C4-2B (cell line): ENCODE results near the gene PLK5.
"Not testable (repeated sequence)": the region's sequence is repeated elsewhere in the genome, so short reads cannot be mapped to it uniquely, and the experiment has no call there.

Experiments
- H3K27ac ChIP-seq: fragments of 450-650 bp; 2 replicates; pipeline ENCODE4 v1.5.1; 2017
- CTCF ChIP-seq: fragments of 450-650 bp; conservative IDR thresholded peaks from 2 replicates; pipeline ENCODE4 v1.5.1; 2017; ENCODE audit warnings: mild to moderate bottlenecking
- ZFX ChIP-seq: fragments of 450-650 bp; IDR thresholded peaks from 2 replicates; pipeline ENCODE4 v1.6.1; 2017

PLK5 gene

GRCh38 chr19:1526979-1527649 lies 3.2 kb downstream of the PLK5 start:
- TF ChIP-seq ZFX (no peak), CTCF (no peak)
- H3K27ac ChIP-seq: no peak overlapping the region

GRCh38 chr19:1527650-1528309 lies 3.9 kb downstream of the PLK5 start:
- no peak overlapping the region for H3K27ac ChIP-seq
- no peak for TF ChIP-seq CTCF
- TF ChIP-seq ZFX: no peak

DNA sequence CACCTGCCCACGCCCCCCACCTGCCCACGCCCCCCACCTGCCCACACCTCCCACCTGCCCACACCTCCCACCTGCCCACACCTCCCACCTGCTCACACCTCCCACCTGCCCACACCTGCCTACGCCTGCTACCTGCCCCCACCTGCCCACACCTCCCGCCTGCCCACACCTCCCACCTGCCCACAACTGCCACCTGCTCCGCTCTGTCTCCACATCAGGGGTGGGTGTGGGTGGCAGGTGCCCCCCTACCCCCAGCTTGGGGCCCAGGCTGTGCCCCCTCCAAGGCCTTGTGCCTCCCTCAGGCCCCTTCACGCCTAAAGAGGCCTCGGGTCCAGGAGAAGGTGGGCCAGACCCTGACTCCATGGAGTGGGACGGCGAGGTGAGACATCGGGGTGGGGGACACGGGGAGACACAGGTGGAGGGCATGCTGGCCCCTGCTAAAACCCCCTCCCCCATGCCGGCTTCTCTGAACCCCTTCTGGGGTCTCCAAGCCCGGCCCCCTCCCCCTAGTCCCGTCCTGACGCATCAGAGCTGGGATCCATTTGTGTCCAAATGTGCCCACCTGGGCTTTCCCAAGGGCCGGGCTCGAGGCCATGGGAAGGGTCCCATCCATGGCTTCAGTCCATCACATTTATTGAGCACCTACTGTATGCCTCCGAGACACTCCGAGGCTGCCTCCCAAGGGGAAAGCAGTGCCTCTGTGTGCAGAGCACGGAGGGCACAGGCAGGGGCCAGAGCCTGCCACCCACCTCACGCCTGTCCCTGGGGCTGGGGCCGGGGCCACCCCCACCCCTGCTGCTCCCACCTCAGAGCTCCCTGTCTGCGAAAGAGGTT lies 4.9 kb downstream of the PLK5 start:
- TF ChIP-seq CTCF: no peak
- no peak for TF ChIP-seq ZFX
- no peak overlapping the region for H3K27ac ChIP-seq

GRCh38 chr19:1529430-1529816 lies 5.5 kb downstream of the PLK5 start:
- TF ChIP-seq ZFX: no peak
- TF ChIP-seq CTCF: no peak
- H3K27ac ChIP-seq: no peak overlapping the region

GRCh38 chr19:1530856-1531255 lies 7.0 kb downstream of the PLK5 start:
- not testable (repeated sequence) for H3K27ac ChIP-seq

GRCh38 chr19:1531587-1531986 lies 7.7 kb downstream of the PLK5 start:
- H3K27ac ChIP-seq: no peak overlapping the region
- no peak for TF ChIP-seq ZFX
- TF ChIP-seq CTCF: no peak

- no peak overlapping the region for H3K27ac ChIP-seq
- TF ChIP-seq ZFX (no peak), CTCF (no peak)
These were observed 8.1 kb downstream of the PLK5 start for GRCh38 chr19:1532003-1532402.
